ENCODE measurements around the gene MEIS1. TPM values are rescaled to one million over a fixed set of nuclear protein-coding genes. Genes with fewer than 3 reads are reported as not detected.

The MEIS1 gene
- total RNA-seq, 3 donors from 2014 or later (not counting 1 experiment from before 2014, with no cell fraction given): 2.0 to 5.4 (median 3.6) TPM

GRCh38 chr2:66438891-66439811, 4.2 kb downstream of the MEIS1 start:
- ATAC-seq: no peak
- Histone ChIP-seq H3K4me1 (ENCODE audit: control insufficient read depth, insufficient read depth, low read length) (peaks cover 21% of the 10 kb centered on the region), H3K9me3 (ENCODE audit: control insufficient read depth, insufficient read depth, low read length) (peaks cover 2% of the 10 kb centered on the region), H3K4me3 (ENCODE audit: low read length) (peak overlapping the region; percentile 19), H3K27me3 (ENCODE audit: control insufficient read depth, insufficient read depth, low read length) (peaks cover 10% of the 10 kb centered on the region), H3K27ac (ENCODE audit: low read length) (no peak overlapping the region), H3K36me3 (ENCODE audit: control insufficient read depth, insufficient read depth, low read length) (no peaks in the 10 kb centered on the region)
- DNase-seq: no peak
- no peak for TF ChIP-seq CTCF (IDR thresholded peaks at IDR 0.05)
- intact Hi-C loops (cut with micrococcal nuclease): loop anchor here (10.0 kb wide), 1 partner anchor 136 kb away; no protein-coding TSS in a partner anchor
- H3K36me3 Mint-ChIP-seq: no peaks in the 10 kb centered on the region
- H3K27me3 Mint-ChIP-seq (ENCODE audit: low read depth in 2 of 2): peaks cover 67 to 79% of the 10 kb centered on the region in 2 donors
- peaks cover 22 to 30% of the 10 kb centered on the region in 2 donors for H3K4me1 Mint-ChIP-seq
- peak overlapping the region; percentile 74 for H3K4me3 Mint-ChIP-seq
- 13% methylated on average over 35 of the region's 37 CpGs for WGBS (ENCODE audit: insufficient coverage)
- H3K9me3 Mint-ChIP-seq: no peaks in the 10 kb centered on the region
- H3K27ac Mint-ChIP-seq: no peak overlapping the region

DNA sequence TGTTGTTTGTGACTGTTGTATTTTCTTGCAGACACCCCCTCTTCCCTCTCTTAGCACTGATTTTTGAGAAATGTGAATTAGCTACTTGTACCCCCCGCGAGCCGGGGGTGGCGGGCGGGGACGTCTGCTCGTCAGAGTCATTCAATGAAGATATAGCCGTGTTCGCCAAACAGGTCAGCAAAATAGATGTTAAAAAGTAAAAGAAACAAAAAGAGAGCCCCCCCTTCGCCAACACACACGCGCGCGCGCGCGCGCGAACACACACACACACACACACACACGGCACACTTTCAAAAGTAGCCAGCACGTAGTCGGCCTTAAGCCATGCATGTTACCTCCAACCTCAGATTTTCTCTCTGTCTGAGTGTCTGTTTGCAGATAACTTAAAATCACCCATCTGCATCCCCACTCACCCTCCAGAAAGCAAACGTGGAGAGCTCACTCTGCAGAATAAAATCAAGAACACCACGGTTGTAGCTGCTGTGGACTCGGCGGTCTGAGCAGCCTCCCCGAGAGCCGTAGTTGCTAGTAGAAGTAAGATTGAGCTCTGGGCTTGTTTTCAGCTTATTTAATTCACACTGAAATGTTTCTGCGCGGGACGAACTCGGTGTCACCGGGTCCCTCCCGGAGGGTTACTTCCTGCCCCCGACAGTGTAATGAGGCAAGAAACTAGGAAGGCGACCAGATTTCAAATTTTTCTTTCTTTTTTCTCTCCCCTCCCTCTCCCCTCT, 5.1 kb downstream of the MEIS1 start:
- H3K4me3 ChIP-seq (ENCODE audit: low read length): peak overlapping the region; percentile 19
- Mint-ChIP-seq H3K27me3 (ENCODE audit: low read depth in 2 of 2) (peaks cover 63 to 77% of the 10 kb centered on the region in 2 donors), H3K9me3 (no peaks in the 10 kb centered on the region), H3K27ac (no peak overlapping the region), H3K4me1 (peaks cover 14 to 21% of the 10 kb centered on the region in 2 donors), H3K36me3 (no peaks in the 10 kb centered on the region), H3K4me3 (peak overlapping the region; percentile 74)
- peaks cover 15% of the 10 kb centered on the region for H3K4me1 ChIP-seq (ENCODE audit: control insufficient read depth, insufficient read depth, low read length)
- no peak for DNase-seq
- no peak for TF ChIP-seq CTCF (IDR thresholded peaks at IDR 0.05)
- peaks cover 14% of the 10 kb centered on the region for H3K27me3 ChIP-seq (ENCODE audit: control insufficient read depth, insufficient read depth, low read length)
- peaks cover 2% of the 10 kb centered on the region for H3K9me3 ChIP-seq (ENCODE audit: control insufficient read depth, insufficient read depth, low read length)
- H3K36me3 ChIP-seq (ENCODE audit: control insufficient read depth, insufficient read depth, low read length): no peaks in the 10 kb centered on the region
- intact Hi-C loops (cut with micrococcal nuclease): loop anchor here (10.0 kb wide), 1 partner anchor 135 kb away; no protein-coding TSS in a partner anchor
- 3% methylated on average over 36 of the region's 36 CpGs for WGBS (ENCODE audit: insufficient coverage)
- ATAC-seq: no peak
- no peak overlapping the region for H3K27ac ChIP-seq (ENCODE audit: low read length)

DNA sequence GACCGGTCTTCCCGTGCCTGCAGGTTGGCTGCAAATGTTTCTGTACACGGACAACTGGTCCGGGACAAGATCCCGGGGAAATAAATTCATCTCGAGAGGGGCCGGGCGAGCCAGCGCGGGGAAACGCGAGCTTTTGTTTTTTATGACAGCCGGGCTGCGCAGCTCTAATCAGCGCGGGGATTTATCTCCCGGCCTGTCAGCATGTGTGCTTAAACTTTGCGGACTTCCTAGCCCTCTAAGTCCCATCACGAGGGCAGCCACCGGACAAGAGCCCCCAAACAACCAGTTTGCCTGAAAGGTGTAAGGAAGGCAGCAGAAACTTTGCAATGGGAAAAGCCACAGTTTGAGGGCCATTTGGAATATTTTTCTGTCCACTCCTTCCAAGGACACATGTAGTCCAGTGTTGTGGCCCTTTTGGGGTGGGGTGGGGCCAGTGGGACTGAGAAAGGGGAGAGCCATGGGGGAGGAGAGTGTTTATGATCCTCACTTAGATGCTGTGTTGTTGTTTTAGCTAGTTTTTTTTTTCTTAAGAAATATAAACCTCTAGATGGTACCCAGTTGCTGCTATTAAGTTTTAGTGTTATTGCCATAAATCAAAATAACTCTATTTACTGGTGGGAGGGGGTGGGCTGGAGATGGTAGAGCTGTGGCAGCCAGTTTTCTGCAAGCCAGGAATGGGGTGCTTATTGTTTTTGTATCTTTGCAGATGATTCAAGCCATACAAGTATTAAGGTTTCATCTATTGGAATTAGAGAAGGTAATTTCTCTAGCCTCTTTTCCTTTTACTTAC, 6.0 kb downstream of the MEIS1 start:
- Mint-ChIP-seq H3K4me3 (no peak overlapping the region), H3K36me3 (no peaks in the 10 kb centered on the region), H3K4me1 (peaks cover 5 to 12% of the 10 kb centered on the region in 2 donors), H3K9me3 (no peaks in the 10 kb centered on the region), H3K27ac (no peak overlapping the region), H3K27me3 (ENCODE audit: low read depth in 2 of 2) (peaks cover 55 to 68% of the 10 kb centered on the region in 2 donors)
- no peak for TF ChIP-seq CTCF (IDR thresholded peaks at IDR 0.05)
- H3K27me3 ChIP-seq (ENCODE audit: control insufficient read depth, insufficient read depth, low read length): peaks cover 15% of the 10 kb centered on the region
- 14% methylated on average over 20 of the region's 20 CpGs for WGBS (ENCODE audit: insufficient coverage)
- H3K27ac ChIP-seq (ENCODE audit: low read length): no peak overlapping the region
- no peak for ATAC-seq
- H3K4me3 ChIP-seq (ENCODE audit: low read length): no peak overlapping the region
- no peak for DNase-seq
- H3K4me1 ChIP-seq (ENCODE audit: control insufficient read depth, insufficient read depth, low read length): peaks cover 16% of the 10 kb centered on the region
- H3K36me3 ChIP-seq (ENCODE audit: control insufficient read depth, insufficient read depth, low read length): no peaks in the 10 kb centered on the region
- peaks cover 2% of the 10 kb centered on the region for H3K9me3 ChIP-seq (ENCODE audit: control insufficient read depth, insufficient read depth, low read length)
- intact Hi-C loops (cut with micrococcal nuclease): no loop called here

All from natural killer cell (primary cell).